H1 (cell line): ENCODE results near the gene CHMP4A.

ENCODE experiments used
- ATF3 ChIP-seq: IDR thresholded peaks from 2 replicates; pipeline ENCODE4 v1.6.1; 2011; ENCODE audit warnings: low read depth, mild to moderate bottlenecking, low read length; ENCODE audit not compliant: insufficient read depth
- BRCA1 ChIP-seq: IDR thresholded peaks from 2 replicates; pipeline ENCODE4 v1.6.1; 2012; ENCODE audit warnings: low read depth, low read length, improper control_type of control experiment
- CTCF ChIP-seq, 3 experiments: IDR thresholded peaks; 1 replicate in 2 of 3; 2 replicates in 1 of 3; pipeline versions ENCODE4 v1.5.1 to v1.6.1; 2011; ENCODE audit warnings: low read length in 3 of 3, mild to moderate bottlenecking in 3 of 3, inconsistent platforms in 2 of 3, low read depth in 1 of 3, moderate library complexity in 1 of 3; ENCODE audit not compliant: insufficient read depth in 1 of 3; ENCODE audit errors: control extremely low read depth in 1 of 3
- EGR1 ChIP-seq: IDR thresholded peaks from 2 replicates; pipeline ENCODE4 v1.6.1; 2011; ENCODE audit warnings: low read depth, low read length, borderline replicate concordance
- FOSL1 ChIP-seq: IDR thresholded peaks from 2 replicates; pipeline ENCODE4 v1.6.1; 2011; ENCODE audit warnings: mild to moderate bottlenecking, low read depth, low read length, moderate library complexity; ENCODE audit not compliant: insufficient read depth
- GTF2F1 ChIP-seq: IDR thresholded peaks from 2 replicates; pipeline ENCODE4 v1.6.1; 2012; ENCODE audit warnings: low read depth, low read length, improper control_type of control experiment, borderline replicate concordance
- KDM5A ChIP-seq: fragments of 200-600 bp; IDR thresholded peaks from 2 replicates; pipeline ENCODE4 v1.7.1; 2012; ENCODE audit warnings: mild to moderate bottlenecking, low read length, inconsistent platforms, mixed read lengths
- MAX ChIP-seq: IDR thresholded peaks from 2 replicates; pipeline ENCODE4 v1.6.1; 2012; ENCODE audit warnings: inconsistent platforms
- RAD21 ChIP-seq, 2 experiments: IDR thresholded peaks in 1 of 2; conservative IDR thresholded peaks in 1 of 2; 2 replicates each; pipeline ENCODE4 v1.6.1; 2011; ENCODE audit warnings: low read depth in 2 of 2, low read length in 2 of 2, improper control_type of control experiment in 1 of 2, inconsistent platforms in 1 of 2, mild to moderate bottlenecking in 1 of 2, moderate library complexity in 1 of 2
- SUZ12 ChIP-seq: fragments of 200-600 bp; sonication (generic); IDR thresholded peaks from 2 replicates; pipeline ENCODE4 v1.6.1; 2012; ENCODE audit warnings: mild to moderate bottlenecking, inconsistent platforms, low read length, moderate library complexity, mixed read lengths
- YY1 ChIP-seq: IDR thresholded peaks from 2 replicates; pipeline ENCODE4 v1.6.1; 2011; ENCODE audit warnings: low read depth, mild to moderate bottlenecking, low read length
- ZNF274 ChIP-seq: IDR thresholded peaks from 2 replicates; pipeline ENCODE4 v1.7.0; 2012; ENCODE audit warnings: low read length, borderline replicate concordance; ENCODE audit errors: extremely low read depth

- no peak for TF ChIP-seq YY1
- TF ChIP-seq EGR1: no peak
- no peak for TF ChIP-seq GTF2F1
- no peak for TF ChIP-seq RAD21 (IDR thresholded peaks at IDR 0.05 in 1 of 2, conservative IDR thresholded peaks at IDR 0.05 in 1 of 2; ENCODE audit: low read depth in 2 of 2, low read length in 2 of 2)
- no peak for TF ChIP-seq SUZ12
- no peak for TF ChIP-seq ZNF274
- TF ChIP-seq ATF3: no peak
- no peak for TF ChIP-seq CTCF (IDR thresholded peaks at IDR 0.05; ENCODE audit: control extremely low read depth in 1 of 3, insufficient read depth in 1 of 3, low read depth in 1 of 3, low read length in 3 of 3)
- TF ChIP-seq BRCA1: no peak
- no peak for TF ChIP-seq MAX
- TF ChIP-seq FOSL1: no peak
- no peak for TF ChIP-seq KDM5A
Observed at GRCh38 chr14:24187539-24187915, 25.8 kb downstream of the CHMP4A start.
